Suppressor macrophage treated with lipopolysaccharide for 1 hour (primary cell): ENCODE measurements around the gene ELOA.
"Not testable (repeated sequence)": the region's sequence is repeated elsewhere in the genome, so short reads cannot be mapped to it uniquely, and the experiment has no call there.

ENCODE experiments used
- DNase-seq, 3 donors: peaks; one replicate each; pipeline ENCODE4 v3.0.0-alpha.2; 2020 to 2022

ELOA gene

DNA sequence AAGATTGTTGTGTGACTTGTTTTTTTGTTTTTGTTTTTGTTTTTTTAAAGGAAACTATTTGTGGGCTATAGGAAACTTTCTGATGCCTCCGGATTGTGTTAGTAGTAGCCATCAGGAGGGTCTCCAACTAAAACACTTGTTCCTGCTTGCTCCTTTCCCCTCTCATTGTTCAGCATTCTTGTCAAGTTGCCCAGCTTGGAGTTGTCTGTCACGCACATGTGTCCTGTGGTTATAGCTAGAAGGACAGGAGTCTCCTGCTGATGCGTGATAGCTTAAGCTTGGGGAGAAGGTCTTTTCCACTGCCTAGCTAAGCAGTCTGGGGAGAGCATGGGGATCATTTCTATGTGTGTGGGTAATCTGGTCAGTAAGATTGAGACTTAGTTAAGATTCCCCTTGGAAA lies 44.4 kb downstream of the ELOA start:
- no peak for DNase-seq

DNA sequence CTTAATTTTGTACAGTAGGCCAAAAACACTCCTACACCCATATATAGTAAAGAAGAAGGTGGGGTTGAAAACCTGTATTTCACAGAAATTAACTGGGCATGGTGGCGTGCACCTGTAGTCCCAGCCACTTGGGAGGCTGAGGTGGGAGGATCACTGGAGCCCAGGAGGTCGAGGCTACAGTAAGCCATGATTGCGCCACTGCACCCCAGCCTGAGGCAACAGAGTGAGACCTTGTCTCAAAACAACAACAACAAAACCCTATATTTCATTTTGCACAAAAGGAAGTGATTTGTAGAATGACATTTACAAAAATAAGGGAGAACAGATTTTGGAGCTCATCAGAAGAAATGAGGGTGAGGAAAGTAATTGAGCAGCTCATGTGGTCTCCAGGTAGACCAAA lies 45.4 kb downstream of the ELOA start:
- DNase-seq, result no peak

DNA sequence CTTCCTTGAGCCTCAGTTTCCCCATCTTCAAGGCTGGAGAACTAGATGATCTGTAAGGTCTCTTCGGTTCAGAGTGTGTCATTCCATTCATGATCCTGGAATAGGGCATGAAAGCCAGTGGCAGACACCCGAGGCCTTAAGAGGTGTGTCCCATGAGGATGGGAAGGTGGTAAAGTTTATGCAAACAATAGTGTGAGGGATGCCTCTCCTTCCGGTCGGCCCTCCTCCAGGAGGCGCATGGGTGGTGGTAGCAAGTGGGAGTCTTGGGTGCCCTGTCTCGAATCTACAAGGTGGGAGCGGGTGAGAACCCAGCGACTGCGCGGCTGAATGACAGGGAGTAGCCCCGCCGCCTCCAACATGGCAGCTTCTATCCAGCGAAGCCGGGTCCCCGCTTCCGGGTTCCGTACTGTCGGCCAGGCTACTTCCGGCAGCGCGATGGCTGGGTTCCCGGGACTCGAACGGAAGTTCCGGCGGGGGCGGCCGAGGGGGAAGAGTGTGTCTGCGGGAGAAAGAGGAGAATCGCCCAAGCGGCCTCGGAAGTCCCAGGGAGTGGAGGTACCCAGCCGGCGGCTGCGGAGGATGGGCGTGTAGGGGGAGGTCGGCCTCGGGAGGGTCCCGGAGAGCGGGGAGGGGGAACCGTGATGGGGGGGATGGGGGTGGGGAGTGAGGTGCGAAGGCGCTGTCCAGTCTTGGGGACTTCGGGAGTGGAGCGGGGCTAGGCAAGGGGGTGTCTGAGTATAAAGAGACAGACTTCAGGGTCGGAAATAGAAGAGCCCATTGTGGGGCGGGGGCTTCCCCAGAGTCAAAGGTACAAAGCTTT lies 47.6 kb downstream of the ELOA start, which contains the start of gene LYPLA2:
Gene LYPLA2 (plus strand): TSS at position 450 of the 820 bp plus-strand sequence. CDS start 1,538 bp downstream, outside the sequence.
- DNase-seq, result peak; percentile 97 to 98 (median 97)

DNA sequence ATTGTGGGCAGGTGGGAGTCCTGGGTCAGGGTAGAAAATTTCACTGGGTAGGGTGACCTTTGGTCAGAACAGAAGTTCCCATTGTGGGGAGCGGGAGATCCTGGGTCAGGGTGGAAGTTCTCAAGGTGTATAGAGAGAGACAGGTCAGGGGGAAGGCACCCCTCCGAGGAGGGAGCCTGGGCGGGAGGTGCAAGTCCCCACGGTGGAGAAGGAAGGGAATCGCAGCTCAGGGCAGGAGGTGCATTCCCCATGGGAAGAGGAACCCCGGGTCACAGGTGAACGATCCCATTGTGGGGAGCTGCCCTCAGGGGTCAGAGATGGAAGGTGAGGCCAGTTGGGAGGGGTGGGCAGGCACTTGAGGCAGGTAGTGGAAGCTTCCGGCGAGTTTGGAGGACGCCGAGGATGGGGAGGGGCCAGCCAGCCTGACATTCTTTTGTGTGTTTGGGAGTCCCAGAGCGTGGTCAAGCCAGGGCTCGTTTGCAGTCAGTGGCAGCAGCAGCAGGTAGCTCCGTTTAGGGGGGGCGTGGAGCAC lies 48.3 kb downstream of the ELOA start:
- peak in 1 of 3 donors; percentile 31 for DNase-seq

DNA sequence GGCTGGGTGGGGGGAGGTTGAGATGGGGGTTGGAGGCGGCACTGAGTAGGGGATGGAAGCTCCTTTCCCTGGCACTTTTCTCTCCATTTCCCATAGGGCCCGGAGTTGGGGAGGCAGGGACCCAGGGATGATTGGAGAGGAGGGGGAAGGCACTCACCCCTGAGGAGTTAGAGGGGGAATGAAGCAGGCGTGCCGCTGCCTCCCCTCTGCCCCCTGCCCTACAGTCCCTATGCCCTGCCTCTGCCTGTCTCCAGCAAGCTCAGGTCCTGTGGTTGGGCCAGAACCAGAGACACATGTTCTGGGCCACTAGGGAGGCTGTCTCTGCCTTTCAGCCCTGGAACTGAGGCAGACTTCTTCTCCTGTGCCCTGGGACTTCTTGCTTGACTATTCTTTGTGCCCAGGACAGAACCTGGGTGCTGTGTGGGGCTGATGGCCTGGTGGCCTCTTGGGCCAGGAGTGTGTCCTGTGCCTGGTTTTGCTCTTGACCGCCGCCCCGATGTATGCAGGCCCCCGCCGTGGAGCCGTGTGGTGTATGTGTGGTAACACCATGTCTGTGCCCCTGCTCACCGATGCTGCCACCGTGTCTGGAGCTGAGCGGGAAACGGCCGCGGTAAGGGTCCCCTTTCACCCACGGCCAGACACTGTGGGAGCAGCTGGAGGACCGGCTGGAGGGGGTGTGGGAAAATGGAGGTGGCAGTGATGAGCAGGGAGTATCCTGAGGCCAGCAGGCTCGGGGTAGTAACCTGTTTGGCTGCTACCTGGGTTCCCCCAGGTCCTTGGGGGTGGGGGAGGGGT lies 49.1 kb downstream of the ELOA start:
- no peak for DNase-seq

DNA sequence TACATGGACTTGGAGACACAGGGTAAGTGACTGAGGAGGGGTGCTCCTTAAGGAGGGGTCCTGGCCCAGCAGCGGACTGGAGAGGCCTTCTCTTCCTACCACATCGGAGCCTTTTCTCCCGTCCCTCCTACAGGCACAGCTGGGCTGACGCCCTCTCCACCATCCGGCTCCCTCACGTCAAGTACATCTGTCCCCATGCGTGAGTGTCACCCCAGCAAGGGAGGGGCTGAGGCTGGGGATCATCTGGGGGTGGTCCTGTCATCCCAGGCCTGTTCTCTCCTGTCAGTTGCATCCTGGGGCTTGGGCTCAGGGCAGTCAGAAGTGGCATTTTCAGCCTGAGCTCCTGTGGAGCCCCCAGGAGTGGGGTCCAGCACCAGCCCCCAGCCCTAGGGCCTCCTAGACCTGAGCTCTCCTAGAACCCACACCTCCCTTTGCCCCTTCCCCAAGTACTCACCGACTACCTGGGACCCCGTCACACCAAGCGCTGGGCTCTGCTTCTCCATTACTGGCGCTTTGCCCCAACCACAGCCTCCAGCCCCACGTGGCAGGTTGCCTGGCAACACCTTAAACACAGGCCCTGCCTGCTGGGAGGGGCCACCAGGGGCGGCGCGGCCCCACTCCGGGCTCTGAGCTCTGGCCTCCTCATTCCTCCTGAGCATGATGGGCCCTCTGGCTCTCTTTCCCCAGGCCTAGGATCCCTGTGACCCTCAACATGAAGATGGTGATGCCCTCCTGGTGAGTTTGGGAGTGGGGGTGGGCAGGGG lies 49.9 kb downstream of the ELOA start:
- DNase-seq, result peak in 1 of 3 donors; percentile 28

DNA sequence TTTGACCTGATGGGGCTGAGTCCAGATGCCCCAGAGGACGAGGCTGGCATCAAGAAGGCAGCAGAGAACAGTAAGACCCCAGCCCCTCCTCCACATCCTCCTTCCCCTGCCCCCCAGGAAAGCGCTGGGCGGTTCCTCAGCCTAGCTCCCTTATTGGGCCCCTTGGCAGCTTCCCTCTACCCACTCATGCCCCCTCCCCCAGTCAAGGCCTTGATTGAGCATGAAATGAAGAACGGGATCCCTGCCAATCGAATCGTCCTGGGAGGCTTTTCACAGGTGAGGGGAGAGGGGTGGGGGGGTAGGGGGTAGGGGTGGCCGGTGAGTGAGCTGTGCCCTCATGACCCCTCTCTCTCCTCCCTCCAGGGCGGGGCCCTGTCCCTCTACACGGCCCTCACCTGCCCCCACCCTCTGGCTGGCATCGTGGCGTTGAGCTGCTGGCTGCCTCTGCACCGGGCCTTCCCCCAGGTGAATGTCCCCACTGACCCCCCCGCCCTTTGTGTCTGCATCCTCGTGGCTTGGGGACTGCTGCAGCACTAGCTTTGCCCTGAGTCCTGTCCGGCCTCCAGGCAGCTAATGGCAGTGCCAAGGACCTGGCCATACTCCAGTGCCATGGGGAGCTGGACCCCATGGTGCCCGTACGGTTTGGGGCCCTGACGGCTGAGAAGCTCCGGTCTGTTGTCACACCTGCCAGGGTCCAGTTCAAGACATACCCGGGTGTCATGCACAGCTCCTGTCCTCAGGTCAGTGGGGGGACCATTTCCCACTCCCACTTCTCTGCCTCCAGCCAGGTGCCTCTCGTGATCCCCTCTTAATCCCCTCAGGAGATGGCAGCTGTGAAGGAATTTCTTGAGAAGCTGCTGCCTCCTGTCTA lies 50.8 kb downstream of the ELOA start:
- no peak for DNase-seq

DNA sequence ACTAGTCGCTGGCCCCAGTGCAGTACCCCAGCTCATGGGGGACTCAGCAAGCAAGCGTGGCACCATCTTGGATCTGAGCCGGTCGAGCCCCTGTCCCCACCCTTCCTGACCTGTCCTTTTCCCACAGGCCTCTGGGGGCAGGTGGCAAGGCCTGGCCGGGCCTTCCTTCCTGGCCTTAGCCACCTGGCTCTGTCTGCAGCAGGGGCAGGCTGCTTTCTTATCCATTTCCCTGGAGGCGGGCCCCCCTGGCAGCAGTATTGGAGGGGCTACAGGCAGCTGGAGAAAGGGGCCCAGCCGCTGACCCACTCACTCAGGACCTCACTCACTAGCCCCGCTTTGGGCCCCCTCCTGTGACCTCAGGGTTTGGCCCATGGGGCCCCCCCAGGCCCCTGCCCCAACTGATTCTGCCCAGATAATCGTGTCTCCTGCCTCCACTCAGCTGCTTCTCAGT lies 51.5 kb downstream of the ELOA start:
- not testable (repeated sequence) for DNase-seq

DNA sequence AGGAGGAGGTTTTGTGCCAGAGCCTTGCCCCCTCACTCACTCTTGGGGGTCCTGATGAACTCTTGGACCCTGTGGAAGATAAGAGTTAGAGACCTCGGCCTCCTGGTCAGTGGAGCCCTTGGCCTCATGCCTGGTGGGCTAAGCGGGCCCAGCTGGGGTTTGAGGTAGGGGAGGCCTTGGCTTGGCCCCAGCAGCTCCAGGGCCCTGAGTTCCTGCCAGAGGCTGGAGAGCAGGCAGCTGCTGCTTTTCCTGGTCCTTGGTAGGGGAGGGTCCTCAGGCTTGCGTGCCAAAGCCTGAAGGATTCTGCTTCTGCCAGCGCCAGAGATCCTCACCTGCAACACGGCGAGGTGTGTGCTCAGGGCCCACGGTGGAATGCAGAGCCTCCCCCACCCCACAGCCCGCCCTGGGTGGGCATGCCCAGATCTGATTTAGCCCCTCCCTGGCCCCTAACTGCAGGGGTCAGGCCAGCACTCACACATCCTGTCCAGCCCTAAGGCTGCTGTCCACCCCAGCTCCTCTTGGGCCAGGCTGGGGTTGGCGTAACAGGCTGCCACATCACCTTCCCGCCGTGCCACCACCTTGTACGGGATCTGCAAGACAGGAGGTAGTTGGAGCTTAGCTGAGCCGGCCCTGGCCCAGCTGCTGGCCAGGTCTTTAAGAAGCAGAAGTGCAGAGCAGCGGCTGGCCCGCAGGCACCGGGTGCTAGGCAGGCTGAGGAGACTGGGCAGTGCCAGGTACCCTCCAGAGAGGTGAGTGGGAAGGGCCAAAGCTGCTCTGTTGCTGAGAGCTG lies 52.6 kb downstream of the ELOA start:
- DNase-seq, result no peak

DNA sequence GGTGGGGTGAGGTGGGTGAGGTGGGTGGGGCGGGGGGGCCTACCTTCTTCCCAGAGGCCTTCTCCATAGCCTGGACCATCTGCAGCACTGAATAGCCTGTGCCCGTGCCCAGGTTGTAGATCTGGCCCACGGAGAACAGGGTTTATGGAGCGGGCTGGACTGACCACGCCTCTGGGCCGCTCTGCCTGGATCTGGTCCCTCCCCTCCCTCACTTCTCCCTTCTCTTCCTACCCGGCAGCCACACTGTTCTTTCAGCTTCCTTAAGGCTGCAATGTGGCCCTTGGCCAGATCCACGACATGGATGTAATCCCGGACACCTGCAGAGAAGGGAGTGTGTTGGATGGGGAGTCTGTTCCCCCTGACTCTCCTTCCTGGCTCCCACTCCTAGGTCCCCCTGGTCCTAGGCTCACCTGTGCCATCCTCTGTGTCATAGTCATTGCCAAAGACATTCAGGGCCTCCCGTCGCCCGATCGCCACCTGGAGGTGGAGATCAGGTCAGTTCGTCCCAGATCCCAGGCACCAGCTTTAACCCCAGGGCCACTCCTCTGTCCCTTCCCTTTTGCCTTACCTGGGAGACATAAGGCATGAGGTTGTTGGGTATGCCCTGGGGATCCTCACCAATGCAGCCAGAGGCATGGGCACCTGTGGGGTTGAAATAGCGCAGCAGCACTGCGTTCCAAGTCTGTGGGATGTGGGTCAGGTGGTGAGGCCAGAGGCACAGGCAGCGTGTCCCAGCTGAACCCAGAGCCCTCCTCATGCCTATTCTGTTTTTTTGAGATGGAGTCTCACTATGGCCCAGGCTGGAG lies 53.4 kb downstream of the ELOA start:
- DNase-seq, result no peak

DNA sequence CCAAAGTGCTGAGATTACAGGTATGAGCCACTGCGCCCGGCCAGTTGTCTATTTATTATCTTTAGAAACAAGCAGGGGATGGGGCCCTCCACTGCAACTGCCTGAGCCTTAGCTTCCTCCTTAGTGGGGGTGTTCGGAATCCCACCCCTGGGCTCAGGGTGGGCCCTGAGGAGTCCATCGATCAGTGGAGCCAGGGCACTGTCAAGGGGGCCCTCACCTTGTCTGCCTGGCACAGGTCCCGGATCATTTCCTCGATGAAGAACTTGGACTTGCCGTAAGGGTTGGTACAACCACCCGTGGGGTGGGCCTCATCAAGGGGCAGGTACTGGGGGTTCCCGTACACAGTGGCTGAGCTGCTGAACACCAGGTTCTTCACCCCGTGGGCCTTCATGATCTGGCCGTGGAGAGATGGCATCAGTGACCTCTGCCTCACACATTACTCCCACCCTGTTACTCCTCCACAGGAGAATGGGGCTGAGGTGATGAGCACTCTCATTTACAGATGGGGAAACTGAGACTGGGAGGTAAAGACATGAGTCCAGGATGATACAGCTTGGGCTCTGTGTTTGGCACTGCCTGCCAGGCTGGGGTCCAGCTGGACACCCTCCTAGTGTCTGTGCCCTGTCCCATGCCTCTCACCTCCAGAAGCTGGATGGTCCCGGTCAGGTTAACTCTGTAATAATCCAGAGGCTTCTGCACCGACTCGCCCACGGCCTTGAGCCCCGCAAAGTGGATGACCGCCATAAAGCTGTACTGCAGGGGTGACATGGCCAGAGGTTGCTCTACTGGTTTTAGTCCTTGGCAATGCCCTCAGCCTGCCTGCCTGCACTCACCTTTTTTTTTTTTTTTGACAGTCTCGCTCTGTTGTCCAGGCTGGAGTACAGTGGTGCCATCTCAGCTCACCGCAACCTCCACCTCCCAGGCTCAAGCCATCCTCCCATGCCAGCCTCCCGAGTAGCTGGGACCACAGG lies 54.5 kb downstream of the ELOA start:
- DNase-seq, result no peak

DNA sequence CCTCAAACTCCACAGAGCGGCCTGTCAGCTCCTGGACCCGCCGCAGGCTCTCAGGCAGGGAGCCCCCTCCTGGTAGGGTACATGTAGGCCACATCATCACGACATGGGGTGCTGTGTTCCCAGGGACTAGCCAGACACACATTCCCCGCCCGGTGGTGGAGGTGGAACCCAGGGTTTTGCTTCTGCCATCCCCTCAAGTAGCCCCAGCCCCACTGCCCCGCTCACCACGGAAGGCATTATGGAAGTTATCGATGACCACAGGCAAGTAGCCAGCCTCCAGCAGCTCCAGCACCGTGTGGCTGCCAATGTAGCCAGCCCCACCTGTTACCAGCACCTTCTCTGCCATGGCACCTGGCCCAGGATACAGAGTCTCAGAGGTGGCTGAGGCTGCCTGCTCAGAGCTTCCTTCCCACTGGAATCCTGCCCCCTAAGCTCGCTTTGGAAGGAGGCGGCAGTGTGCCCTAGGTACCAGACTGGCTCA lies 55.4 kb downstream of the ELOA start:
- DNase-seq, result peak in 2 of 3 donors; percentile 22 to 50

DNA sequence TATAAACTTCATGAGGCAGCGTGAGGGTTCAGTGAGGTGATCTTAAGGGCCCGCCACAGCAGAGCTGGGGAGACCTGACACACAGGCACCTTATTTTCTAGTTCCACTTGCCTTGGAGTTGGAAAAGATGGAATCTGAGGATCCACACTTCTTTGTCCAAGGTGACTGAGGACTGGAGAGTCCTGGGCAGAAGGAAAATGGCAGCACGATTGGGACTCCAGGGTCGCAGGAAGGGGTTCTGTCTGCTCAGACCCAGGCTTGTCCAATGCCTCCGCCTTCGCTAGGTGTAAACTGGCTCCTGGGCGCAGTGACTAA lies 55.9 kb downstream of the ELOA start:
- no peak for DNase-seq

DNA sequence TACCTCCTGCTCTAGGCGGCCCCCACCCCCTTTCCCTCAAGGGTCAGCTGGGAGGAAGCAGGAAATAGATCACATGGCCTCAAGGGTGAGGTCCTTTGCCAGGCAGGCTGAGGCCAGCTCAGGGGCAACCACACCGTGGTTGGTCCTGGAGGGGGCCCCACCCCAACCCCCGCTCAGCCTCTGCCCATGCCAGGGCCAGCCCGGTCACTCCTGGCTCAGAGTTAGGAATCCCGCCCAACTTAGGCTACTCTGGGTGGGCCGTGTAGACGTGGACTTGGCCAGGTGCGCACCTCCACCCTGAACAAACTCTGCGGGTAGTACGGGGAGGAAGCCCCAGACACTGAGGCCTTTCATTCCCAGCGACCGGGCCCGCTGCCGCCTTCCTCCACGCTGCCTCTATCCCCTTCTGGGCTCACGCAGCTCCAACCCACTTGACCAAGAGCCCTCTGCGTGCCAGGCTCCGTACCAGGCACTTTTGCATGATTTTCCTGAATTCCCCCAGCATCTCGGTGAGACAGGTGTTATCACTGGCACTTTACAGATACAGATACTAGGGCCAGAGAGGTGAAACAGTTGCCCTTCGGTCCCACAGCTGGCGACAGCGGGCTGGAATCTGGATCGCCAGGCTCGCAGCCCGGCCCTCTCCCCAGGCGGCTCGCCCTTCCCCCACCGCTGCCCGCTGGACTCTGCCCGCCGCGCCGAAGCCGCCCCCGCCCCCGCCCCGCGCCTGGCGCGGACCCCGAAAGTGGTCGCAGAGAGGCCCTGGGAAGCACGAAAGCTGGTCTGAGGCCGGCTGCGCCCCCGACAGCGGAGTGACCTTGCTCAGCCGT lies 56.5 kb downstream of the ELOA start:
- DNase-seq, result peak in 2 of 3 donors; percentile 38 to 54

DNA sequence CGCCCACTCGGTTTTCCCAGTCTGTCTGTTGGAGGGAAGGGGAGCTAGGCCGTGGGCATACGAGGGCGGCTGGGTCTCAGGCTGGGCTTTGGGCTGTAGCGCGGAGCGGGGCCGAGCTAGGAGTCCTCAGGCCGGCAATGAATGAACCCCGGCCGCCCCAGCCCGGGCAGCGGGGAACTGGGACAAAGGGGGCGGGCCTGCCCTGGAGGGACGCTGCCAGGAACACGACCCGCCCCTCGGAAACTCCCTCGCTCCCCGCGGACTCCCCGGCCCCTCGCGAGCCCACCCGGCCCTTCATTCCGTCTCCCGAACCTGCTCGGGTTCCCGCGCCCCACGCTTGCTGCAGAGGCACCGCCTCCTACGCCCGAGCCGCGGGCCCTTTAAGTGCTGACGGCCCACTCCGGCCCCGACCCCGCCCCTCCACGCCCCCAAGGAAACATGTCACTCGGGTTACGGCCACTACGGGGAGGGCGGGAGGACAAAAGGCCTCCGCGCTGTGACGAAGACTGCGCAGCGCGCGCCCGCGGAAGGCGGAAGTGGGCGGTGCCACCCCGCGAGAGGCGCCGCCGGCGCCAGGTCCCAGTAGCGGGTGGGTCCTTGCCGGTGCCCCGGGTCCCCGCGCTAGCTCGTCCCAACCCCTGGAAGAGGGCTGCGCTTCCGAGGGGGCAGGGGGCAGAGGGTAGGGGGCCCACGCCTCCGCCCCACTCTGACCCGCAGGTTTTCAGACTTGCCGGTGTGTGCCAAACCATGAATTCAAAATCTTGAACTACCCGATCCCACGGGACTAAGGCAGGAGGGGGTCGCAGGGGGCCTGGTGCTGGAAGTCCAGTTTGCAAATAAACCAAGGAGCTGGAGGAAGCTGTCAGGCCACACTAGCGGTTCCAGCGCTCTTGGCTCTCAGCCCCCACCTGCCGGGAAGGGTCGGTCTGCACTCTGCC lies 57.4 kb downstream of the ELOA start, which contains the start of gene GALE:
Gene GALE (minus strand): TSS at position 355 of the 938 bp plus-strand sequence. CDS start 1,747 bp downstream, outside the sequence.
- DNase-seq, result peak; percentile 96 to 99 (median 98)

DNA sequence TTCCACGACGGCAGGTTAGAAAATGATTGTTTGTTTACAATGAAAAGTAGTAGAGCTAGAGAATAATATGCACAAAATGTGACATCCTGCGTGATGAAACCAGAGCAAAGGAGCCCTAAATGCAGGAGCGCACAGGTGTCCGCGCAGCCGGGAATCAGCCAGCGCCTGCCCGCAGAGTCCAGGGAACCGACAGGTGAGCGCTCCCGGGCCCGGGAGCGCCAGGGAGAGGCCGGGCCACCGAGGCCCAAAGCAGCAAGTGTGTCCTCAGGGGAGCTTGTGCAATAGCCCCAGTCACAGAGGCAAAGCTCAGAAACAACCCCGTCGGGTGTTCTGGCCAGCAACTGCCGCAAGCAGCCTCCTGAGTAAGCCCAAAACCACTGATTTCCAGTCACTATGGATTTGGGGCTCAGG lies 58.1 kb downstream of the ELOA start:
- peak in 1 of 3 donors; percentile 40 for DNase-seq
